ENCODE measurements around the gene UBA52.
"Not testable (repeated sequence)": the region's sequence is repeated elsewhere in the genome, so short reads cannot be mapped to it uniquely, and the experiment has no call there.

Gene UBA52

GRCh38 chr19:18557411-18558201 is 14.1 kb upstream of the UBA52 start, which contains the start of gene KXD1:
Gene KXD1, plus strand, starts transcription at chr19:18557870. Its CDS starts 4,187 bp downstream, at chr19:18562057.
- peak; percentile 99 for DNase-seq (ENCODE audit: low spot score)

GRCh38 chr19:18558202-18558555 is 13.5 kb upstream of the UBA52 start:
- DNase-seq (ENCODE audit: low spot score) = no peak

GRCh38 chr19:18558604-18559003 is 13.1 kb upstream of the UBA52 start:
- DNase-seq (ENCODE audit: low spot score) = no peak

GRCh38 chr19:18559685-18560084 is 12.0 kb upstream of the UBA52 start:
- DNase-seq (ENCODE audit: low spot score) = no peak

- no peak for DNase-seq (ENCODE audit: low spot score)
Observed at GRCh38 chr19:18562086-18562485, 9.6 kb upstream of the UBA52 start.

GRCh38 chr19:18566953-18567352 is 4.7 kb upstream of the UBA52 start:
- DNase-seq (ENCODE audit: low spot score) = no peak

GRCh38 chr19:18568367-18568766 is 3.3 kb upstream of the UBA52 start:
- no peak for DNase-seq (ENCODE audit: low spot score)

GRCh38 chr19:18574691-18575291 is 3.1 kb downstream of the UBA52 start:
- DNase-seq (ENCODE audit: low spot score) = no peak

GRCh38 chr19:18576383-18576782 is 4.7 kb downstream of the UBA52 start:
- no peak for DNase-seq (ENCODE audit: low spot score)

- no peak for DNase-seq (ENCODE audit: low spot score)
Observed at GRCh38 chr19:18577365-18577914, 5.8 kb downstream of the UBA52 start.

GRCh38 chr19:18580311-18580710 is 8.7 kb downstream of the UBA52 start:
- no peak for DNase-seq (ENCODE audit: low spot score)

- no peak for DNase-seq (ENCODE audit: low spot score)
Observed at GRCh38 chr19:18586306-18586705, 14.6 kb downstream of the UBA52 start.

- no peak for DNase-seq (ENCODE audit: low spot score)
Observed at GRCh38 chr19:18587561-18587960, 15.9 kb downstream of the UBA52 start.

- no peak for DNase-seq (ENCODE audit: low spot score)
Observed at GRCh38 chr19:18587962-18588610, 16.4 kb downstream of the UBA52 start.

GRCh38 chr19:18588611-18589379 is 17.1 kb downstream of the UBA52 start, which contains the start of gene REX1BD:
Gene REX1BD, plus strand, starts transcription at chr19:18588798. Its CDS starts 4 bp downstream, at chr19:18588802.
- DNase-seq (ENCODE audit: low spot score) = peak; percentile 89

- peak; percentile 61 for DNase-seq (ENCODE audit: low spot score)
Observed at GRCh38 chr19:18589380-18590272, 18.0 kb downstream of the UBA52 start.

GRCh38 chr19:18590273-18591272 is 18.9 kb downstream of the UBA52 start:
- DNase-seq (ENCODE audit: low spot score) = no peak

GRCh38 chr19:18591735-18592385 is 20.2 kb downstream of the UBA52 start:
- no peak for DNase-seq (ENCODE audit: low spot score)

GRCh38 chr19:18592732-18593131 is 21.1 kb downstream of the UBA52 start:
- not testable (repeated sequence) for DNase-seq (ENCODE audit: low spot score)

All from CD4-positive, alpha-beta T cell treated with Interleukin-6 at 100 ng/mL for 8 hours (primary cell).